ENCODE data around the gene NOSTRIN. TPM values are rescaled to one million over a fixed set of nuclear protein-coding genes. Genes with fewer than 3 reads are reported as not detected.
"Not testable (repeated sequence)": the region's sequence is repeated elsewhere in the genome, so short reads cannot be mapped to it uniquely, and the experiment has no call there.

The NOSTRIN gene
- total and polyA plus RNA-seq, 2 donors (not counting 3 experiments of a cell fraction or from before 2014, with no cell fraction given) = 0.03 to 0.75 TPM

DNA sequence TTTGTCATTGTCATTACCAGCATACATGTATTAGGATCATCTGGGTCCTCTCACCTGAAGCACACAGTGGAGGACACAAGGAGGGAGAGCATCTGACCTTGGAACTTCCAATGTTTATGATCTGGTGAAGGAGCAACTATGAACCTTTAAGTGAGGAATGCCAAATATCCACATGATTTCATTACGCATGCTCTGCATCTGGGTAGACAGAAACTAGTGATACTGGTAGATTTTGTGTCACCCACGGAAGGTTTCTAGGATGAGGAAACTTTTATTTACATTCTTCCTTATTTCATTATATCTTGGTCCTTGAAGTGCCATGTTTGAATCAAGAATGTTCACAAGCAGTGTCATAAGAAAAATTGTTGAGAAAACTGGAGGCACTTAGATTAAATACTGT is 55.7 kb downstream of the NOSTRIN start:
- Histone ChIP-seq H3K27me3 (ENCODE audit: control insufficient read depth in 2 of 2, insufficient read depth in 2 of 2, low read length in 2 of 2) (no peaks in the 10 kb centered on the region), H3K9ac (replicated peaks; ENCODE audit: extremely low read depth, insufficient read depth, low read length) (no peak overlapping the region), H3K9me3 (replicated peaks; ENCODE audit: control insufficient read depth, insufficient read depth, low read length) (no peaks in the 10 kb centered on the region), H3K36me3 (ENCODE audit: control insufficient read depth in 2 of 2, extremely low read depth in 1 of 2, insufficient read depth in 2 of 2, low read length in 2 of 2) (no peaks in the 10 kb centered on the region), H4K20me1 (replicated peaks; ENCODE audit: control insufficient read depth, extremely low read depth, insufficient read depth, low read length) (no peaks in the 10 kb centered on the region), H2AFZ (ENCODE audit: low read depth, low read length) (no peak overlapping the region), H3K4me1 (ENCODE audit: control insufficient read depth, extremely low read depth, insufficient read depth, low read length) (no peaks in the 10 kb centered on the region), H3K79me2 (ENCODE audit: control insufficient read depth, insufficient read depth, low read length) (no peaks in the 10 kb centered on the region), H3K4me3 (replicated peaks in 1 of 3; ENCODE audit: insufficient read depth in 1 of 3, low read depth in 1 of 3, low read length in 3 of 3) (no peak overlapping the region), H3K4me2 (ENCODE audit: insufficient read depth, low read length) (no peak overlapping the region), H3K9me1 (replicated peaks; ENCODE audit: control insufficient read depth, extremely low read depth, insufficient read depth, low read length) (no peaks in the 10 kb centered on the region), H3K27ac (ENCODE audit: insufficient read depth, low read depth, low read length) (no peak overlapping the region)
- intact Hi-C loops (cut with micrococcal nuclease) = no loop called here
- ChIA-PET CTCF (no interaction called here), POLR2A (no interaction called here)
- dilution Hi-C loops (cut with MboI; ENCODE audit: extremely low pct_ligation_motif_present, low sequenced_read_pairs) = no loop called here
- DNase-seq (ENCODE audit: low read depth, low spot score) (no peak), FAIRE-seq (no peak)
- no peak for TF ChIP-seq POLR2AphosphoS5 (IDR thresholded peaks at IDR 0.05; ENCODE audit: insufficient read depth, low read depth, low read length)
- TF ChIP-seq EZH2 (IDR thresholded peaks at IDR 0.05; ENCODE audit: borderline replicate concordance, low read depth, low read length, severe bottlenecking) = no peak
- TF ChIP-seq POLR2A (IDR thresholded peaks at IDR 0.05; ENCODE audit: low read depth, low read length) = no peak
- TF ChIP-seq MYC (IDR thresholded peaks at IDR 0.05; ENCODE audit: low read depth, low read length) = no peak
- BruUV-seq (replicated peaks) = no TSS peak

DNA sequence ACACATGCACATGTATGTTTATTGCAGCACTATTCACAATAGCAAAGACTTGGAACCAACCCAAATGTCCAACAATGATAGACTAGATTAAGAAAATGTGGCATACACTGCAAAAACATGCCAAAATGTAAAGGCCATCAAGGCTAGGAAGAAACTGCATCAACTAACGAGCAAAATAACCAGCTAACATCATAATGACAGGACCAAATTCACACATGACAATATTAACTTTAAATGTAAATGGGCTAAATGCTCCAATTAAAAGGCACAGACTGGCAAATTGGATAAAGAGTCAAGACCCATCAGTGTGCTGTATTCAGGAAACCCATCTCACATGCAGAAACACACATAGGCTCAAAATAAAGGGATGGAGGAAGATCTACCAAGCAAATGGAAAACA is 64.7 kb downstream of the NOSTRIN start:
- H4K20me1 ChIP-seq (replicated peaks; ENCODE audit: control insufficient read depth, extremely low read depth, insufficient read depth, low read length); H3K9me1 ChIP-seq (replicated peaks; ENCODE audit: control insufficient read depth, extremely low read depth, insufficient read depth, low read length); H3K9me3 ChIP-seq (replicated peaks; ENCODE audit: control insufficient read depth, insufficient read depth, low read length); H3K4me1 ChIP-seq (ENCODE audit: control insufficient read depth, extremely low read depth, insufficient read depth, low read length); intact Hi-C loops (cut with micrococcal nuclease); H2AFZ ChIP-seq (ENCODE audit: low read depth, low read length); dilution Hi-C loops (cut with MboI; ENCODE audit: extremely low pct_ligation_motif_present, low sequenced_read_pairs); H3K4me3 ChIP-seq (replicated peaks in 1 of 3; ENCODE audit: insufficient read depth in 1 of 3, low read depth in 1 of 3, low read length in 3 of 3); H3K4me2 ChIP-seq (ENCODE audit: insufficient read depth, low read length); H3K27ac ChIP-seq (ENCODE audit: insufficient read depth, low read depth, low read length); FAIRE-seq; CTCF ChIA-PET; BruUV-seq (replicated peaks); H3K9ac ChIP-seq (replicated peaks; ENCODE audit: extremely low read depth, insufficient read depth, low read length); H3K27me3 ChIP-seq (ENCODE audit: control insufficient read depth in 2 of 2, insufficient read depth in 2 of 2, low read length in 2 of 2); DNase-seq (ENCODE audit: low read depth, low spot score); POLR2A ChIA-PET; H3K79me2 ChIP-seq (ENCODE audit: control insufficient read depth, insufficient read depth, low read length); H3K36me3 ChIP-seq (ENCODE audit: control insufficient read depth in 2 of 2, extremely low read depth in 1 of 2, insufficient read depth in 2 of 2, low read length in 2 of 2): not testable (repeated sequence)

DNA sequence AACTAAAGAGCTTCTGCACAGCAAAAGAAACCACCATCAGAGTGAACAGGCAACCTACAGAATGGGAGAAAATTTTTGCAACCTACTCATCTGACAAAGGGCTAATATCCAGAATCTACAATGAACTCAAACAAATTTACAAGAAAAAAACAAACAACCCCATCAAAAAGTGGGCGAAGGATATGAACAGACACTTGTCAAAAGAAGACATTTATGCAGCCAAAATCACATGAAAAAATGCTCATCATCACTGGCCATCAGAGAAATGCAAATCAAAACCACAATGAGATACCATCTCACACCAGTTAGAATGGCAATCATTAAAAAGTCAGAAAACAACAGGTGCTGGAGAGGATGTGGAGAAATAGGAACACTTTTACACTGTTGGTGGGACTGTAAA is 67.9 kb downstream of the NOSTRIN start:
- H3K9me3 ChIP-seq (replicated peaks; ENCODE audit: control insufficient read depth, insufficient read depth, low read length); dilution Hi-C loops (cut with MboI; ENCODE audit: extremely low pct_ligation_motif_present, low sequenced_read_pairs); H3K4me1 ChIP-seq (ENCODE audit: control insufficient read depth, extremely low read depth, insufficient read depth, low read length); H3K9me1 ChIP-seq (replicated peaks; ENCODE audit: control insufficient read depth, extremely low read depth, insufficient read depth, low read length); H3K36me3 ChIP-seq (ENCODE audit: control insufficient read depth in 2 of 2, extremely low read depth in 1 of 2, insufficient read depth in 2 of 2, low read length in 2 of 2); H3K27ac ChIP-seq (ENCODE audit: insufficient read depth, low read depth, low read length); CTCF ChIA-PET; POLR2A ChIA-PET; BruUV-seq (replicated peaks); H3K27me3 ChIP-seq (ENCODE audit: control insufficient read depth in 2 of 2, insufficient read depth in 2 of 2, low read length in 2 of 2); intact Hi-C loops (cut with micrococcal nuclease); H4K20me1 ChIP-seq (replicated peaks; ENCODE audit: control insufficient read depth, extremely low read depth, insufficient read depth, low read length); FAIRE-seq; H3K4me3 ChIP-seq (replicated peaks in 1 of 3; ENCODE audit: insufficient read depth in 1 of 3, low read depth in 1 of 3, low read length in 3 of 3); DNase-seq (ENCODE audit: low read depth, low spot score); H3K4me2 ChIP-seq (ENCODE audit: insufficient read depth, low read length); H3K79me2 ChIP-seq (ENCODE audit: control insufficient read depth, insufficient read depth, low read length); H2AFZ ChIP-seq (ENCODE audit: low read depth, low read length); H3K9ac ChIP-seq (replicated peaks; ENCODE audit: extremely low read depth, insufficient read depth, low read length): not testable (repeated sequence)

DNA sequence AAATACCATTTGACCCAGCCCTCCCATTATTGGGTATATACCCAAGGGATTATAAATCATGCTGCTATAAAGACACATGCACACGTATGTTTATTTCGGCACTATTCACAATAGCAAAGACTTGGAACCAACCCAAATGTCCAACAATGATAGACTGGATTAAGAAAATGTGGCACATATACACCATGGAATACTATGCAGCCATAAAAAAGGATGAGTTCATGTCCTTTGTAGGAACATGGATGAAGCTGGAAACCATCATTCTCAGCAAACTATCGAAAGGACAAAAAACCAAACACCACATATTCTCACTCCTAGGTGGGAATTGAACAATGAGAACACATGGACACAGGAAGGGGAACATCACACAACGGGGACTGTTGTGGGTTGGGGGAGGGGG is 68.4 kb downstream of the NOSTRIN start:
- H3K4me1 ChIP-seq (ENCODE audit: control insufficient read depth, extremely low read depth, insufficient read depth, low read length); H3K9me1 ChIP-seq (replicated peaks; ENCODE audit: control insufficient read depth, extremely low read depth, insufficient read depth, low read length); POLR2A ChIA-PET; H3K9ac ChIP-seq (replicated peaks; ENCODE audit: extremely low read depth, insufficient read depth, low read length); BruUV-seq (replicated peaks); dilution Hi-C loops (cut with MboI; ENCODE audit: extremely low pct_ligation_motif_present, low sequenced_read_pairs); H2AFZ ChIP-seq (ENCODE audit: low read depth, low read length); H3K9me3 ChIP-seq (replicated peaks; ENCODE audit: control insufficient read depth, insufficient read depth, low read length); FAIRE-seq; CTCF ChIA-PET; H3K79me2 ChIP-seq (ENCODE audit: control insufficient read depth, insufficient read depth, low read length); intact Hi-C loops (cut with micrococcal nuclease); H4K20me1 ChIP-seq (replicated peaks; ENCODE audit: control insufficient read depth, extremely low read depth, insufficient read depth, low read length); H3K4me3 ChIP-seq (replicated peaks in 1 of 3; ENCODE audit: insufficient read depth in 1 of 3, low read depth in 1 of 3, low read length in 3 of 3); DNase-seq (ENCODE audit: low read depth, low spot score); H3K4me2 ChIP-seq (ENCODE audit: insufficient read depth, low read length); H3K36me3 ChIP-seq (ENCODE audit: control insufficient read depth in 2 of 2, extremely low read depth in 1 of 2, insufficient read depth in 2 of 2, low read length in 2 of 2); H3K27ac ChIP-seq (ENCODE audit: insufficient read depth, low read depth, low read length); H3K27me3 ChIP-seq (ENCODE audit: control insufficient read depth in 2 of 2, insufficient read depth in 2 of 2, low read length in 2 of 2): not testable (repeated sequence)
